ENCODE measurements around the gene GAMT.
"Not testable (repeated sequence)": the region's sequence is repeated elsewhere in the genome, so short reads cannot be mapped to it uniquely, and the experiment has no call there.

Gene GAMT

DNA sequence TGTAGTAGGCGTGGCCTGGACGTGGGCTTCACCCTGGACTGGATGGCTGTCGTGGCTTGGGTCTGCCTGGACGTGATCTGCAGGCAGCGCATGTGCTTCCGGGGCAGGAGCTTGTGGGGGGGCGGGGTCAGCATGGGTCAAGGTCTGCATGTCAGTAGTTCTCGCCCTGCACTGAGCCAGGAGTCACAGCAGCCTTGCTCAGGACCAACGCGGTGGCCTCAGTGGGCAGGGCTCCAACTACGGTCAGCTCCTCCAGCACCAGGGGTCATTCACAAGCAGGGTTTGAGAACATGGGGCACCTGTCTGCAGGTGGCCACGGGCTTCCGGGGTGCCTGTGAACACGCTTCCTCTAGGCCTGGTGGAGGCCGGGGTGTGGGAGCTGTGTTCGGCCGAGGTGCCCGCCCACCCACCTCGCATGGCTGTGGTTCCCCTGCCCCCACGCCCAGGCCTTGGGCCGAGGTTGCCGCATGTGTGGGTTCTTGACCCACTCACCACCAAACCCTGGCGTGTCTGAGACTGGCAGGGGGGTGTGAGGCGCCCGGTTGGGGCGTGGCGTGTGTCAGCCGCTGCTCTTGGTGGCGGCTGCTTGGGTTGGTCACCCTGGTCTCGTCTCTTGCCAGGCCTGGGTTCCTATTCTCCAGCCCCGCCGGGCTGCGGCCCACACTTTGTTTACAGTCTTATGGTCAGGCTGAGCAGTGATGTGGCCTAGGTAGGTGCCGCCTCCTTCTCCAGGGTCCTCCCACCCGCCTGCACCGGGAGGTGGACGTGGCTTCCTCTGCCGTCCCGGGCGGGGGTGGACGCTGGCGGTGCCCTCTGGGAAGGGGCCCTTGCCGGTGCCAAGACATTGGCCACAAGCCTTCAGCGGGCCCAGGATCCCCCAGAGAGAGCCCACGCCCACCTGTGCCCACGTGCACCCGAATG, 32.0 kb upstream of the GAMT start:
- no peak for DNase-seq

DNA sequence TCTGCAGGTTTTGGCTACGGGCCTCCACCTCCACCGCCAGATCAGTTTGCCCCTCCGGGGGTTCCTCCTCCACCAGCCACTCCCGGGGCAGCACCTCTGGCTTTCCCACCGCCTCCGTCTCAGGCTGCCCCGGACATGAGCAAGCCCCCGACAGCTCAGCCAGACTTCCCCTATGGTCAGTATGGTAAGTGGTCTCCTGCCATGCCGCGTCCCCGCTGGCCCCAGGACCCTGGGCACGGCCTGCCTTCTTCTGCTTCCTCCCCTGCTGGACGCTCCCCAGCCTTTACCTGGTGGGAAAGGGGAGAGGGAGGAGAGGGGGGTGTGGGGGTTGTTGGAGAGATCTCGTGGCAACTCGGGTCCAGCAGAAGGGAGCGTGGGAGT, 31.2 kb upstream of the GAMT start:
- no peak for DNase-seq

DNA sequence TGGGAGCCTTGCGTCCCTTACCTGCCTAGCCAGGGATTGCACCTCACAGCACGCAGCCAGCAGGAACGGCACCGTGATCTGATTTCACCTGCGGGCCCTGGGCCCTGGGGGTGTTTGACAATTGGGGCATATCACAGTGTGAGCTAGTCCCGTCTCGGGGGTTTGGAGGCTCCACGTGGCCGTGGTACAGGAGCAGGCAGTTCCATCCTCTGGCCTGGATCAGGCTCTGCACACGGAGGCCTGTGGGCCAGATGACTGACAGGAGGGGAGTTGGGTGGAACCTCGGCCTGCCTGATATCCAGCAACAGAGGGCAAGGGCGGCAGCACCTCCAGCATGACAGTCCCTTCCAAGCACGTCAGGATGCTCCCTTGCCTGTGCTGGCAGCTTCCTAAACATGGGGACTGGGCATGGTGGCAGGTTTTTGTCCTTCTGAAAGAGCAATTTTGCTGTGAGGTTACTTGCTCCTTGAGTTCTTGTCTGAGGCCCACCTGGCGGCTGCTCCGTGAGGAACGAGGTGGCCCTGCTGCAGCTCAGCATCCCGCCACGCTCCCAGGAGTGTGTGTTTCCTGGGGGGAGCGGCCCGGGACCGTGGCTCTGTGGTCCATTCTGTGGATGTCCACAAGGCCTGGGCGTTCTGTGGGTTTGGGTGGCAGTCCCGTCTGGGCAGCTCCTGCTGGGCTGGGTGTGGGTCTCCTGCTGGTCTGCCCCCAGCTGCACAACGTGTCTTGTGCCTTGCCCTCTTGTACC, 30.6 kb upstream of the GAMT start:
- no peak for DNase-seq

DNA sequence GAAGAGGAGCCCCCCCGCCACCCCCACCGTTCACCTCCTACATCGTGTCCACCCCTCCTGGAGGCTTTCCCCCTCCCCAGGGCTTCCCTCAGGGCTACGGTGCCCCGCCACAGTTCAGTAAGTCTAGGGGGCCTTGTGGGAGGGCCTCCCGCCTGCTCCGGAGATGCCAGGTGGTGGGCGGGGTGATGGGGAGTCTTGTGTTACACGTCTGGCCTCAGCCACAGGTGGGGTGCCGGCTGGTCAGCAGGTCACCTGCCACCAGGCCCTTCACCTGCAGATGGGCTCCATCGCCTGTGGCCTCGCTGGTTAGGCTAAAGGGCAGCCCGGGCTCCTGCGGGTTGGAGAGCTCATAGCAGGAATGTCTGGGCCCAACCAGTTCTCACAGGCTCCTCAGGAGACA, 28.9 kb upstream of the GAMT start:
- no peak for DNase-seq

DNA sequence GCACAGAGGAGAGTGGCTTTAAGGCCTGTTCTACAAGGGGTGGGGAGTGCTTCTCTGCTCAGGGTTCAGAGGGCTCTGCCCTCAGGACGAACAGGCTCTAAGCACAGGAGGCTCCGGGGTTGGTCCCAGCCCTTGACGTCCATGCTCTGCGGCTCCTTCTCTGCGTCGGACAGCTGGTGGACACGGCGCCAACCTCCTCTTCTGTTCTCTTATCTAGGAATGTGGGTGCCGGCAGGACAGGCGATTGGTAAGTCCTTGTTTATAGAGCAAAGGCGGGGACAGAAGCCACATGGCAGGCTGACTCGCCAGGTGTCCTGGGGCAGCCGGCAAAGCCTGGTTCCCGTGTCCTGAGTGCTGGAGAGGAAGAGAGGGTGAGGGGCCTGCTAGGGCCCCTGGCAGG, 28.4 kb upstream of the GAMT start:
- no peak for DNase-seq

DNA sequence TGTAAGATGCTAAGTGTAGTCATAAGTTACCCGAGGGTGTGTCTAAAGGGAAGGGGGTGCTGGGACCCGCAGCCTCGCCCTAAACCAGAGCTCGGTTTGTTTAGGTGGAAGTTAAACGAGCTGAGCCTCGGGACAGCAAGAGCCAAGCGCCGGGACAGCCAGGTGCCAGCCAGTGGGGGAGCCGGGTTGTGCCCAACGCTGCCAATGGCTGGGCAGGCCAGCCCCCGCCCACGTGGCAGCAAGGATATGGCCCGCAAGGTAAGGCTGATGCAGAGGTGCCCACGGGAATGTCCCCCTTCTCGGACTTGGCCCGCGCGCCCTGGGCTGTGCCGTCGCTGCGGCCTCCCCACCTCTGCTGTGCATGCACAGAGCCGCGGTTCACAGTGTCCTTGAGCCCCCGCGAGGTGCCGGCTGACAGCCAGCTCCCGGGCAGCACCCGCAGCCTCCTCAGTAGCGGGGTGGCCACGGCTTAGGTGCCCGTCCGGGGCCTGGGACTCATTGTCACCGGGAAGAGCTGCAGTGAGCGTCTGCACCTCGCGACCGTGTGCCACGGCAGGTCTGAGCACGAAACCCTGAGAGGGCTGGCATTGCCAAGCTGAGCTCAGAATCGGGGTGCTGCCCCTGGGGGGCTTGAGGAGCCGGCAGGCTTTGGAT, 27.5 kb upstream of the GAMT start:
- no peak for DNase-seq

DNA sequence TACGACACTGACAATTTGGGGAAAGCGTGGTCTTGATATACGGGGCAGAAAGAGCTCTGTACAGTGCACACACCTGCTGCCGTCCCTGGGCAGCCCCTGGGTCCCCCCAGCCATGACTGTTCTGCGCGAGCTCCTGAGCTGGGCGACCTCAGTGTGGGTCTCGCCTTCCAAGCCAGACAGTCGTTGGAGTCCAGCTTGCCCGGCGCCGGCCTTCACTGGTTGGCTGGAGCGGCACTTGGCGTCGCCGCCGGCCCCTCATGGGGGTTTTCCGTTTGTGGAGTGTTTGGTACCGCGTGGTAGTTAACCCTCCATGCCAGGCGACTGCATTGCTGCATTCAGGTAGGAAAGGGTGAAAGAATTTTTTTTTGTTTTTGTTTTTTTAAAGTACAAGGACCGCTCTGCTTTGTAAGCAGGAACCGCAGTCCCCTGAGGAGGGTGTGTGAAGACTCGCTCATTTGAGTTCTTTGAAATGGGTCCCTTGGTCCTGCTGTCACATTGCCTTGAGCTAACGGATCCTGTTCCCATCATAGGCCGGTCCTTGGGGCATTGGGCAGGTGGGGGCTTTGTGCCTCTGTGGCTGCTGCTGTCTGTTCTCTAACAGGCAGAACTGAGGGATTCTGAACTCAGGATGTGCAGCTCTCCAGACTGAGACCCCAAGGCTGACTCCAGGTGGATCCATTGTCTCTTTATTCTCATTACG, 26.0 kb upstream of the GAMT start:
- no peak for DNase-seq

DNA sequence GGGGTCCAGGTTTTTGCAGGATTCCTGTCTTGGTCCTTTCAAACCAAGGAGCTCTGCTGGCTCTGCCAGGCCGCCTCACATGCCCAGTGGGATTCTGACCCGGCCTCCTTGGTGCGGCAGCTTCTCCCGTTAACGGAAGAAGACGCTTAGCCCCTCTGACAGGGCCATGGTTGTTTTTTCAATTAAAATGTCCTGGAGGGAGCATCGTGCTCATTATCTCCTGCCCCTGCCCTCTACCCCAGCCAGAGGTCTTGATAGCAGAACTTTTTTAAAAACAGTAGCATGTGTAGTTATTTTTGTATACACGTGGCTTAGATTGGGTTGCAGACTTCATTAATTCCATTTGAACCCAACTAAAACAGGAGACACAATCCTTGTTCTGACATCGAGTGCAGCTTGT, 25.4 kb upstream of the GAMT start:
- no peak for DNase-seq

DNA sequence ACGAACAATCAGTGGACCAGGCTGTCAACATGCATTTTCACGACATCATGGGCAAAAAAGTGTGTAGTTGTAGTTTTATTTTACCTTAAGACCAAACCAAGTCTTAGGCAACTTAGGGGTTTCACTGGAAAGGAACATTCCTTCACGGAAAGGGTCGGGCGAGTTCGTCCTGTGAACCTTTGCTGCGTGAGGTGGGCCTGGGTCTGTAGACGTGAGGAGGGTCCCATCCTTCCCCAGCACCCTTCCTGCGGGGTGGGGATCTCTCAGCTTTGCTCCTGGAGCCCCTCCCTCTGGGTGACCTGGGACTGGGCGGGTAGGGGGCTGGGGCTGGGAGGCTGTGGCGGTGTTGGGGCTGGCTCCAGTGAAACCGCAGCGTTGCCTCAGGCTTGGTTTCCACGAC, 24.6 kb upstream of the GAMT start:
- DNase-seq, result no peak

DNA sequence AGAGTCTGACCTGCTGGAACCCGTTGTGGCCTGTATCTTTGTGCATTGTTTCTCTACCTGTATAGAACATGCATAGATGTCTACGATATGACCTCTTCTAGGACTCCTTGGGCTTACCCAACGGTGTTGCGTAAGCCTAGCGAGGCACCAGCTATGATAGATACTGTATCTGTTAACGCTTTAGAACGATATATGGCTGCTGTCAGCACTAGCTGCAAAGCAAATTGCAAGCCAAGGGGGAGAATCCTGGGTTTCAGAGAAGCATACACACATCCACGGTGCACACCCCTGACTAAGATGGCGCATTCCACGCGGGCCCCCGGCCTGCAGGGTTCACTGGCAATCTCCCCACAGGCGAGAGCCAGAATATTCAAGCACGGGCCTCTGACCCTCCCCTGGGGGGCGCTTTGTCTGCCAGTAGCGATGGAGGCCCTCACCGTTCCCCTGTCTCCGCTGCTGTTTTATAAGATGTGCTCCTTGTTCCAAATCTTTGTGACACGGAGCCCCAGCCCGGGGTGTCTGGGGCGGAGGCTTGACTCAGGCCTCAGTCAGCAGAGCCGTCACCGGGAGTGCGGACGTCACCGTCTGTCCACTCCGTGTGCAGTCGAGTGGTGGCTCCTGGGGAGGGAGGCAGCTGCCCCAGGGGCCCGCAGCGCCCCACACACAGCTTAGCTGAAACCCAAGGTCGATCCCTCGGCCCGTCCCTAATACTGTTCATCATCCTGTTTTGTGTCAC, 23.9 kb upstream of the GAMT start:
- peak; percentile 82 for DNase-seq

DNA sequence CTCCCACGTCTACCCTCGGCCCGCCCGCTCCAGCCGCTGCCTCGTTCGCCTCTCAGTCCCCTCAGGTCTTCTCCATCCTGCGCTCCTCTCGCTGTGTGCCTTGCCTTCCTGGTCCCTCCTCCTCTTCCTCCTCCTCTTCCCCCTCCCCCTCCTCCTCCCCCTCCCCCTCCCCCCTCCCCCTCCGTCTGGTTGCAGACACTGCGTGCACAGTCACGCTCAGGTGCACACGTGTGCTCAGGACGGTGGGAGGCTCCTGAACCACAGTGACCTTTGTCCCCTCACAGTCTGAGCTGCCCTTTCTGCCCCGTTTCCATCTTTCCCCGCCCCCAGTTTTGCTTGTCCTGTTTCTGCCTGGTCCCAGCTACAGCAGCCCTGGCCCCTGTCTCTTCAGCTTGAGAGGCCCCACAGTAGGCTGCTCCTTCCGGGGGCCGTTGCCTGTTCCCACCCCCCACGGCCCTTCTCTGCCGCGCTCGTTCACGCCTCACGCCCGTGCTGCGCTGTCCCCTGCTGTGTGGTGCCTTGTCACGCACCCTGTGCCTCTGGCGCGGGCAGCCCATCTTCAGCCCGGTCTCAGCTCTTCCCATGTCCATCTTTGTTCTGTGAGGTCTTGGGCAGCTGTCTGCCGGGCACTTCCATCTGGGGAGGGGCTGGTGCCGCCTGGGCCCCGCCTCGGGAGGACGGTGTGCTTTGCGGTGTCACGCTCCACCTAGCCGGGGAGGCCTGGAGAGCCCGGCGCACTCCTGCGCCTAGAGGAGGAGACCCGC, 23.0 kb upstream of the GAMT start:
- no peak for DNase-seq

DNA sequence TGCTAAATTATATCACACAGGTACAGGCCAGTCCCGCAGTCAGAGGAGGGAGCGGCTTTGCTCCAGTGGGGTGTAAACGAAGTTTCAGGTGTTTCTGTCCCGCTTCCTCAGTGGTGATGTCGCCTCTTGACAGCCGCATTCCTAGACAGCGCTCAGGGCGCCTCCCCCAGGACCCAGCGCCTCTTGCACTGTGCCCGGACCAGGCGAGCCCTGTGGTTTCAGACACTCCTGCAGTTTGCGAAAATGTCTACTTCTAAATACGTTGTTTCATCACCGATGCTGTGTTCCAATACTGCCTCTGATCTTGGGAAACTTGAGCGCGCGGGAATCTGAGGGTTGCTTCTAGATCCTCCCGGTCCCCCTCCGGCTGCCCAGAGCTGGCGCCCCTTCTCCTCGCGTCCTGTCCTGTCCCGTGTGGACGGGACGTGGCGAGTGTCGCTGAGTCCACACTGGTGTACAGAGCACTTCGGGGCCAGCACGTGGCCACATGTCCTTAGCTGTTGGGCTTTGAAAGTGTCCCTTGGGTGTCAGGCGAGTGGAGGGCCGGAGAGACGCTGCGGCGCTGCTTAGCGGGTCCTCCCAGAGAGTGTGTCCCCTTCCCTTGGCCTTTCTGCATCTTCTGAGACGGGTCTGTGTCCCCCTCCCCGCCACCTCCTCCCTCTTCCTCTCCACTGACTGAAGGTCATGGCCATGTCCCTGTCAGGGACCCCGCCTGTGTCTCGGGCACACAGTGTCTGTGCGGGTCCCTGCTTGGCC, 22.3 kb upstream of the GAMT start:
- DNase-seq, result peak; percentile 61

DNA sequence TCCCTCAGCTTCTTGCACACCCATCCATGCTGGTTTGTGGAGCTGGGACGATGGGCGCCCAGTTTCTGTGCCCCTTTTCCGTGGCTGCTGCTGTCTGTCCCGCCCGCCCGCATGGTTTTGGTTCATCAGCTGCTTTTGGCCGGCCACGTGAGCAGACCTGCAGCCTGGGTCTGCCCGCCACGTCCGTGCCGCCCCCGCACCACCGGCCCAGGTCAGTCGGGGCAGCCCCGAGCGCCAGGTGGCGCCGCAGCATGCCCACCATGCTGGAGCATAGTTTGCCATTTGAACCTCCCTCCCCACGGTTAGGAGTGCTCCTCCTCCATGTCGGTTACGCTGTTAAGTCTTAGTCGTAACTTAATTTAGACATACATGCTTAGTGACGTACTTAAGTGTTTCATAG, 21.6 kb upstream of the GAMT start:
- DNase-seq, result no peak

DNA sequence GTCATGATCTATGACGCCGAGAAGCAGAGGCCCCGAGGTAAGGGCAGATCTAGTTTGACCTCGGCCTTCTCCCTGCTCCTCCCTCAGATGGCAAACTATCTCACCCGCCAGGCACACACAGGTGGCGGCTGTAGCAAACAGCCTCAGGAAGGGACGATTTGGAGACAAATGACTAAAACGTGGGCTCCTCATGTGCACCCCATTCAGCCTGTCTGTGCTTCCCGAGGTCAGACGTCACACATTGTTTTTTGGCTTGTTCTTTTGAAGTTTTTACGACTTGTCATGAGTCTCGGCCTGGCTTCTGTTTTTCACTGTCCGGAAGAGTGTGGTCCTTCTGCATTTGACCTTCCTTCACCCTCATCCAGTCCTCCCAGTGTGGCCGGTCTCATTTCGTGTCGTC, 21.0 kb upstream of the GAMT start:
- DNase-seq, result no peak

DNA sequence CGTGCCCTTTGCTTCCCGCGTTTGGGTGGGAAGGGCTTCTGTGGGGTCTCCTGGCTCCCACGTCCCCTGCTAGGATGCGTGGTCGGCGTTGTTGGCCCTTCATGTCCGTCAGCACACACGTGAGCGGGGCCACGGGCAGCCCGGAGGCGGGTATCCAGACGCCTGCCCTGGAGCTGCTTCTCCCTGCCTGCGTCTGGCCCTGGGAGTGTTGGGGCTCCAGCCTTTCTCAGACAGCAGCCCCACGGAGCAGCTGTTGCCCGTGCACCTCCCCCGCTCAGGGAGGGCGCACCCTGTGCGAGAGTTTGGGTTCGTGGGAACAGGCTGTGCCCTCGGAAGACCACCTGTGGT, 20.6 kb upstream of the GAMT start:
- no peak for DNase-seq

DNA sequence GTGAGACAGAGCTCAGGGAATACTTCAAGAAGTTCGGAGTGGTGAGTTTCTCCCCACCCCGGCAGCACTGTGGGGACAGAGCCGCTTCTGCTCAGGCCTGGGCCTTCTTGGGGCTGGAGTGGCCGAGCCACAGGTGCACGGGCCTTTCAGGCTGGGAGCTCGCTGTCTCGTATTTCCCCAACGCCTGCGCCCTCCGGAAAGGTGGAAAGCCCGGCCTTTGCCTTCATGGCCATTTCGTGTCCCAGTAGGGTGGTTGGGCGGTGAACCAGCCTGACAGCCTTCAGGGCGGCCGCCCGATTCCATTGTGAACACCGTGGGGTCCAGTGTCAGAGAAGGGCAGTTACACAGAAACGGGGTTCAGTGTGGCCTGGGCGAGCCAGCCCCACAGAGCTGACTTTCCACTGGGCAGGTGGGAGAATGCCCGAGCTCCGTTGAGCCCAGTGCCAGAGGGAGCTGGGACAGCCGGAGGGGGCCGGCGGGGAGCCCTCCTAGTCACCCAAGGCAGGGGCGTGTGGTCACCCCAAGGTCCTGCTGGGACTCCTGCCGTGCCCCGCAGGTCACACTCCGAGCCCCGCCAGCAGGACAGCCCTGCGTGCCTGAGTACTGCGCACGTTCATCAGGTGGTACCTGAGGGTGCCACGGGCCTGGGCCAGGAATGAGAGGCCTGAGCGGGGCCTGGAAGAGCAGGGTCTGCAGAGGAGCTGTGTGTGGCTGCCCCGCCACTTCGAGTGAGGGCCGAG, 20.0 kb upstream of the GAMT start:
- no peak for DNase-seq

DNA sequence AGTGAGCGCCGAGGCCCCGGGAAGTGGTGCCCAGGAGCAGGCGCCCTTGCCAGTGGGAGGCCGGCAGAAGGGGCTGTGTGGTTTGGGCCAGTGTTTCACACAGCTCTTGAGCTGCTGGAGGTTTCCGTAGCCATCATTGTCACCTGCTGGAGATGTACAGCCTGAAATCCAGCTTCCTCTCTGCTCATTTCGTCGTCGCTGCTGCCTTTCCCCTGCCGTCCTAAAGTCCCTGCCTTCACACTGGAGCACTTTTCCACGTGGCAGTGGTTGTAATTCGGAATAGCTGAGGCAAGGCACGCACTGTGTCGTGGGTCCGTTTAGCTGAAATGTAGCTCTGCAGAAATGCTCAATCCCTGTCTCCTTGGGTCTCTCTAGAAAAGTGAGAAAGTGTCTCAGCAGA, 19.2 kb upstream of the GAMT start:
- DNase-seq, result no peak

DNA sequence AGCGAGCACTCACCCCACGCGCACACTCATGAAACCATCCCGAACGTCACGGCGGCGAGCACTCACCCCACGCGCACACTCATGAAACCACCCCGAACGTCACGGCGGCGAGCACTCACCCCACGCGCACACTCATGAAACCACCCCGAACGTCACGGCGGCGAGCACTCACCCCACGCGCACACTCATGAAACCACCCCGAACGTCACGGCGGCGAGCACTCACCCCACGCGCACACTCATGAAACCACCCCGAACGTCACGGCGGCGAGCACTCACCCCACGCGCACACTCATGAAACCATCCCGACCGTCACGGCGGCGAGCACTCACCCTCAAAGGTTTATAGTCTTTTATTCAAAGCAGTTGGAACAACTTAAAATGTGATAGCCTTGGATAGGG, 18.7 kb upstream of the GAMT start:
- not testable (repeated sequence) for DNase-seq

DNA sequence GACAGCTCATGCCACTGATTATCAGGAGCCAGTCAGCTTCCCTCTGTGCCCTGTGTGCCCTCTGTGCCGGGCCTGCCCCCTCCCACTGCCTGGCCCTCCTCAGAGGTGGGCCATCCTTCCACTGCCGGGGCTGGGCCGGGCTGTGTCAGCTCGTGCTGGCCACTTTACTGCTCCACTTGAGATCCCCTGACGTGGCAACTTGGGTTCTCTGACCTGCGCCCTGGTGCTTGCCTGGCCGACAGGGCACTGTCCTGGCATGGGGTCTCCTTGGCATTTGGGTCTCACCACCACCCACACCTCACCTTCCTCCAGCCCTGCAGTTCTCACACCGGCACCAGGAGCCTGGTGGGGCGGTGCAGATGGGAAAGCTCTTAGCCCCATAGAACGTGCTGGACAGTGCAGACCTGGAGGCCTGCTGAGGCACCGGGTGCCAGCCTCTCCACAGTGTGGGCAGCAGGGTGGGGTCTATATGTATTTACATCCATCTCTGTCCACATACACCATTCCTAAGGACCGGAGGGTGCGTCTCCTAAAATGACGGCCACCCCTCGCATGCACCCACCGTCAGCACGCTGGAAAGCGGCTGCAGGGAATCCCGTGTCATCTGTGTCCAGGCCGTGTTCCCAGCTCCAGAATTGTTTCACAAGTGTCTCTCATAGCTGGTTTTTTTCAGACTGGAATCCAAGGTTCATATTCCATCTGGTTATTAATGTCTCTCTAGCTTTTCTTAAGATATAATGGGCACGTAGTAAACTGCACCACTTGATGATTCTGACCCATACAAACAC, 17.8 kb upstream of the GAMT start:
- DNase-seq, result no peak

DNA sequence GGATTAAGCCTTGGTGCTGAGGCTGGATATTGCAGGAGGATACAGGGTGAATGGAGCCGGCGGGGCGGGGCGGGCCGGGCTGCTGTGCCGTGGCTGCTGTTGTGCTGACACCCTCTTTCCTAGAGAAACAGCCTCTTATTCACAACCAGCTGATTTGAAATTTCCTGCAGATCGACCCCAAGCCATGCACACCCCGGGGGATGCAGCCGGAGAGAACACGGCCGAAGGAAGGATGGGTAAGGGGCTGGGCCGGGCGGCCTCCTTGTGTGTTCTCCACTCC, 17.1 kb upstream of the GAMT start:
- no peak for DNase-seq
